OCI-LY7 (cell line): ENCODE measurements around the gene TNFRSF1A. TPM values are rescaled to one million over a fixed set of nuclear protein-coding genes. Genes with fewer than 3 reads are reported as not detected.

Source experiments
- BruUV-seq: library from RNA; stranded (reverse); fragments of 400-500 nt; replicated peaks from 2 replicates; lab custom pipeline; 2021; lab: Mats Ljungman, UMichigan
- CTCF ChIA-PET: fragments of 300-600 bp; sonication (Branson Sonifier 250); formaldehyde crosslinking; loops from one replicate; lab custom pipeline; 2022; ENCODE audit warnings: antibody characterized with exemption; ENCODE audit not compliant: unreplicated experiment; lab: Charles Lee
- POLR2A ChIA-PET: fragments of 300-600 bp; sonication (Branson Sonifier 250); formaldehyde crosslinking; loops from one replicate; lab custom pipeline; 2022; ENCODE audit warnings: antibody characterized with exemption; lab: Charles Lee
- DNase-seq: peaks from one replicate; pipeline ENCODE4 v3.0.0-alpha.2; 2015; ENCODE audit warnings: low spot score
- H2AFZ ChIP-seq: fragments of 200-600 bp; sonication (generic), shearing (Covaris generic); 2 replicates; pipeline ENCODE4 v1.6.1; 2014; ENCODE audit warnings: mild to moderate bottlenecking, antibody characterized with exemption, low read length, moderate library complexity
- H3K27ac ChIP-seq: fragments of 200-600 bp; sonication (generic); 2 replicates; pipeline ENCODE4 v1.5.1; 2014; ENCODE audit warnings: mixed run types, low read depth, mild to moderate bottlenecking, moderate library complexity, low read length, inconsistent platforms; ENCODE audit not compliant: poor library complexity, severe bottlenecking
- H3K36me3 ChIP-seq: fragments of 200-600 bp; sonication (generic); 2 replicates; pipeline ENCODE4 v1.6.1; 2014; ENCODE audit warnings: mild to moderate bottlenecking, antibody characterized with exemption, low read length, moderate library complexity, mixed read lengths; ENCODE audit not compliant: insufficient read depth
- H3K4me1 ChIP-seq: fragments of 200-600 bp; sonication (generic); 2 replicates; pipeline ENCODE4 v1.5.1; 2014; ENCODE audit warnings: mild to moderate bottlenecking, low read length; ENCODE audit not compliant: insufficient read depth, poor library complexity, severe bottlenecking
- H3K4me2 ChIP-seq: fragments of 200-600 bp; sonication (generic); 2 replicates; pipeline ENCODE4 v1.6.1; 2014; ENCODE audit warnings: mild to moderate bottlenecking, low read length
- H3K4me3 ChIP-seq: fragments of 200-600 bp; sonication (generic); 2 replicates; pipeline ENCODE4 v1.5.1; 2014; ENCODE audit warnings: mild to moderate bottlenecking, low read depth, low read length; ENCODE audit not compliant: poor library complexity, severe bottlenecking
- H3K79me2 ChIP-seq: fragments of 200-600 bp; sonication (generic); 2 replicates; pipeline ENCODE4 v1.6.1; 2016; ENCODE audit warnings: low read depth, mild to moderate bottlenecking, low read length, moderate library complexity, mixed read lengths; ENCODE audit not compliant: insufficient read depth
- H3K9me2 ChIP-seq: fragments of 200-600 bp; sonication (generic); 2 replicates; pipeline ENCODE4 v1.6.1; 2016; ENCODE audit warnings: mild to moderate bottlenecking, low read length, mixed read lengths; ENCODE audit not compliant: insufficient read depth
- H3K9me3 ChIP-seq: fragments of 200-600 bp; sonication (generic); 2 replicates; pipeline ENCODE4 v1.6.1; 2014; ENCODE audit warnings: mild to moderate bottlenecking, mixed run types, low read length, mixed read lengths
- H4K20me1 ChIP-seq: fragments of 200-600 bp; sonication (generic); 2 replicates; pipeline ENCODE4 v1.6.1; 2014; ENCODE audit warnings: mild to moderate bottlenecking, antibody characterized with exemption, low read length, moderate library complexity, mixed read lengths; ENCODE audit not compliant: insufficient read depth
- CTCF ChIP-seq: fragments of 200-600 bp; sonication (generic); conservative IDR thresholded peaks from 2 replicates; pipeline ENCODE4 v1.5.1; 2014; ENCODE audit warnings: mild to moderate bottlenecking, antibody characterized with exemption, low read length, moderate library complexity, mixed read lengths
- EZH2phosphoT487 ChIP-seq: fragments of 200-600 bp; sonication (generic); IDR thresholded peaks from 2 replicates; pipeline ENCODE4 v1.6.1; 2018; ENCODE audit warnings: low read depth, borderline replicate concordance, mild to moderate bottlenecking, mixed run types, antibody characterized with exemption, low read length, moderate library complexity, mixed read lengths
- intact Hi-C: fragments of 100-400 bp; cut with micrococcal nuclease; formaldehyde crosslinking; loops from one replicate; pipeline ENCODE4 v1.10.0; 2022; ENCODE audit not compliant: unreplicated experiment
- total RNA-seq, 2 experiments: library from RNA; depleted of rRNA in 1 of 2; stranded (reverse); fragments of >200 nt in 1 of 2; shearing (Covaris generic) in 1 of 2; gene quantifications; 2 replicates each; pipeline ENCODE4 v1.2.3, GENCODE V29; 2014 to 2022

TNFRSF1A gene
- total RNA-seq, 2 experiments from 2014 or later: 37.3 to 50.9 TPM

- ChIA-PET POLR2A (interaction anchor here (0.7 to 1.5 kb wide), 2 partner anchors 105 to 1110 kb away, joined by 3 to 4 read pairs; no protein-coding TSS in a partner anchor), CTCF (no interaction called here)
- H3K4me2 ChIP-seq: no peak overlapping the region
- no peaks in the 10 kb centered on the region for H3K36me3 ChIP-seq
- TF ChIP-seq EZH2phosphoT487 (no peak), CTCF (no peak)
- BruUV-seq: no TSS peak
- H2AFZ ChIP-seq: no peak overlapping the region
- no peaks in the 10 kb centered on the region for H4K20me1 ChIP-seq
- no peaks in the 10 kb centered on the region for H3K79me2 ChIP-seq
- H3K9me2 ChIP-seq: no peaks in the 10 kb centered on the region
- no peak overlapping the region for H3K4me3 ChIP-seq
- H3K27ac ChIP-seq: no peak overlapping the region
- H3K9me3 ChIP-seq: no peaks in the 10 kb centered on the region
- intact Hi-C loops: no loop called here
- no peaks in the 10 kb centered on the region for H3K4me1 ChIP-seq
- DNase-seq: no peak
Observed at GRCh38 chr12:6288235-6288634, 53.6 kb downstream of the TNFRSF1A start.

GRCh38 chr12:6285532-6286306 lies 56.2 kb downstream of the TNFRSF1A start:
- Histone ChIP-seq H4K20me1 (no peaks in the 10 kb centered on the region), H3K4me3 (no peak overlapping the region), H3K9me2 (no peaks in the 10 kb centered on the region), H2AFZ (no peak overlapping the region; the same call in 1 of the 2 replicates), H3K79me2 (no peaks in the 10 kb centered on the region), H3K36me3 (no peaks in the 10 kb centered on the region), H3K9me3 (no peaks in the 10 kb centered on the region), H3K4me1 (no peaks in the 10 kb centered on the region), H3K27ac (no peak overlapping the region), H3K4me2 (no peak overlapping the region)
- TF ChIP-seq EZH2phosphoT487 (no peak), CTCF (no peak)
- DNase-seq: no peak
- ChIA-PET POLR2A (interaction anchor here (0.7 kb wide), 1 partner anchor 72 kb away, joined by 4 read pairs; no protein-coding TSS in a partner anchor), CTCF (interaction anchor here (1.1 kb wide), 1 partner anchor 9 kb away, joined by 3 read pairs; no protein-coding TSS in a partner anchor)
- no TSS peak for BruUV-seq
- intact Hi-C loops: loop anchor here (1.0 to 2.0 kb wide), 3 partner anchors 90 to 297 kb away; no protein-coding TSS in a partner anchor

DNA sequence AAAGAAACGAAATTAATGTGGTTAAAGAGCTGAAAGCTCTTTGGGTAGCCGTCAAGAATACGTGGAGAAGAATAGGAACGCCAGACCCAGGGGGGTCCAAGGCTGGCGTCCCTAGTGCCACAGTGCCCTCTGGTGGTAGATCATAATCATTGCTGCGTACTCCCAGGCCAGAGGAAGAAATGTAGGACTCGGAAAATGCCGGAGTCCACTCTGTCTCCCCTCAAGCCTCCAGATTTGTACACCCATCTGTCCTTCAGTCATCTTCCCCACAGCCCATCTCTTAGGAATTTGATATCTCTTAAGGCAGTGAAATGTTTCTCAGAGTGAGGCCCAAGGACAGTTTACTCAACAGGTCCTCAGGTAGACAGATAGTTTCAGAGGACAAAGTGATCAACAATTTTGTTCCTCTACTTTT lies 56.8 kb downstream of the TNFRSF1A start:
- no peaks in the 10 kb centered on the region for H3K9me2 ChIP-seq
- H3K79me2 ChIP-seq: no peaks in the 10 kb centered on the region
- H3K36me3 ChIP-seq: no peaks in the 10 kb centered on the region
- POLR2A ChIA-PET: no interaction called here
- no peak overlapping the region for H3K27ac ChIP-seq
- peak; percentile 74 for DNase-seq
- intact Hi-C loops: loop anchor here (1.0 to 2.0 kb wide), 3 partner anchors 90 to 296 kb away; no protein-coding TSS in a partner anchor
- H3K4me1 ChIP-seq: no peaks in the 10 kb centered on the region
- H3K4me2 ChIP-seq: no peak overlapping the region
- CTCF ChIA-PET: interaction anchor here (0.6 to 1.5 kb wide), 2 partner anchors 89 to 193 kb away, joined by 3 to 6 read pairs; no protein-coding TSS in a partner anchor
- H4K20me1 ChIP-seq: no peaks in the 10 kb centered on the region
- no peak overlapping the region for H3K4me3 ChIP-seq
- BruUV-seq: no TSS peak
- H3K9me3 ChIP-seq: no peaks in the 10 kb centered on the region
- TF ChIP-seq CTCF (peak; percentile 98), EZH2phosphoT487 (no peak)
- no peak overlapping the region; the same call in 1 of the 2 replicates for H2AFZ ChIP-seq
